B cell (primary cell): ENCODE results near the gene KRT72. TPM values are rescaled to one million over a fixed set of nuclear protein-coding genes. Genes with fewer than 3 reads are reported as not detected.

ENCODE experiments used
- ATAC-seq: fragments of 200-7000 bp; cut with Tn5 transposase; one replicate; pipeline ENCODE4 v1.10.0; 2021; ENCODE audit warnings: low read depth, mild to moderate bottlenecking, moderate number of reproducible peaks, moderate library complexity
- CTCF ChIA-PET: fragments of 350-600 bp; sonication (Branson Sonifier 250); formaldehyde crosslinking; loops from one replicate; lab custom pipeline; 2021; ENCODE audit warnings: antibody characterized with exemption, inconsistent platforms; lab: Charles Lee
- POLR2A ChIA-PET: fragments of 350-600 bp; sonication (Branson Sonifier 250); formaldehyde crosslinking; loops from one replicate; lab custom pipeline; 2021; ENCODE audit warnings: antibody characterized with exemption; lab: Charles Lee
- DNase-seq: peaks from one replicate; pipeline ENCODE4 v3.0.0; 2013
- H2AFZ ChIP-seq: 2 replicates; pipeline ENCODE4 v1.6.1; 2012; ENCODE audit warnings: mild to moderate bottlenecking, low read depth, low read length; ENCODE audit not compliant: insufficient read depth, poor library complexity, severe bottlenecking
- H3K27ac ChIP-seq, 2 donors: 1 replicate in 1 of 2; 2 replicates in 1 of 2; pipeline ENCODE4 v1.5.1; 2012 to 2013; ENCODE audit warnings: low read length in 2 of 2, mild to moderate bottlenecking in 2 of 2, moderate library complexity in 1 of 2
- H3K27me3 ChIP-seq, 4 experiments: fragments of 200-600 bp in 1 of 4; sonication (generic) in 1 of 4; replicated peaks in 1 of 4; 1 replicate in 2 of 4; 2 replicates in 2 of 4; pipeline versions ENCODE4 v1.6.1 to v1.7.0; 2013 to 2016; ENCODE audit warnings: low read length in 3 of 4, mild to moderate bottlenecking in 2 of 4, mixed read lengths in 1 of 4, moderate library complexity in 1 of 4; ENCODE audit not compliant: insufficient read depth in 4 of 4, control insufficient read depth in 3 of 4; ENCODE audit errors: control extremely low read depth in 1 of 4
- H3K36me3 ChIP-seq, 2 experiments: replicated peaks in 1 of 2; 1 replicate in 1 of 2; 2 replicates in 1 of 2; pipeline versions ENCODE4 v1.6.1 to v1.7.1; 2013; ENCODE audit warnings: low read length in 1 of 2; ENCODE audit not compliant: insufficient read depth in 2 of 2, control insufficient read depth in 1 of 2; ENCODE audit errors: control extremely low read depth in 1 of 2, extremely low read depth in 1 of 2
- H3K4me1 ChIP-seq, 2 donors: fragments of 200-600 bp in 1 of 2; sonication (generic) in 1 of 2; 1 replicate in 1 of 2; 2 replicates in 1 of 2; pipeline versions ENCODE4 v1.5.1 to v1.6.1; 2013 to 2017; ENCODE audit warnings: low read length in 2 of 2; ENCODE audit not compliant: control insufficient read depth in 2 of 2, insufficient read depth in 2 of 2
- H3K4me2 ChIP-seq: replicated peaks from 2 replicates; pipeline ENCODE3; 2012; ENCODE audit warnings: mild to moderate bottlenecking, low read depth, low read length; ENCODE audit not compliant: poor library complexity, severe bottlenecking
- H3K4me3 ChIP-seq, 5 experiments: fragments of 200-600 bp in 1 of 5; sonication (generic) in 1 of 5; 1 replicate in 3 of 5; 2 replicates in 2 of 5; pipeline versions ENCODE4 v1.5.1 to v1.7.0; 2011 to 2016; ENCODE audit warnings: low read length in 4 of 5, mild to moderate bottlenecking in 4 of 5, low read depth in 2 of 5, control low read depth in 1 of 5, moderate library complexity in 1 of 5; ENCODE audit not compliant: insufficient read depth in 1 of 5; ENCODE audit errors: control extremely low read depth in 1 of 5, extremely low read depth in 1 of 5
- H3K79me2 ChIP-seq: fragments of 200-600 bp; sonication (generic); one replicate; pipeline ENCODE4 v1.6.0; 2016; ENCODE audit warnings: low read length; ENCODE audit not compliant: control insufficient read depth, insufficient read depth
- H3K9ac ChIP-seq: fragments of 200-600 bp; sonication (generic); 2 replicates; pipeline ENCODE4 v1.6.1; 2017; ENCODE audit warnings: mild to moderate bottlenecking, low read length, moderate library complexity
- H3K9me3 ChIP-seq, 3 donors: one replicate each; pipeline versions ENCODE4 v1.6.1 to v1.7.1; 2013; ENCODE audit warnings: low read length in 2 of 3; ENCODE audit not compliant: control insufficient read depth in 2 of 3, insufficient read depth in 1 of 3; ENCODE audit errors: control extremely low read depth in 1 of 3
- H4K20me1 ChIP-seq: 2 replicates; pipeline ENCODE4 v1.6.0; 2012; ENCODE audit warnings: mild to moderate bottlenecking, low read length; ENCODE audit not compliant: insufficient read depth, control insufficient read depth, poor library complexity, severe bottlenecking
- H3K27ac Mint-ChIP-seq: one replicate; pipeline ENCODE4 v1.8.0; 2021; ENCODE audit warnings: mixed read lengths
- H3K27me3 Mint-ChIP-seq: one replicate; pipeline ENCODE4 v1.8.0; 2021; ENCODE audit warnings: mixed read lengths
- H3K4me1 Mint-ChIP-seq: one replicate; pipeline ENCODE4 v1.8.0; 2021; ENCODE audit warnings: mixed read lengths
- H3K4me3 Mint-ChIP-seq: one replicate; pipeline ENCODE4 v1.8.0; 2021; ENCODE audit warnings: mixed read lengths
- H3K9me3 Mint-ChIP-seq: one replicate; pipeline ENCODE4 v1.8.0; 2022; ENCODE audit warnings: mixed read lengths; ENCODE audit not compliant: insufficient read depth
- CTCF ChIP-seq: fragments of 200-600 bp; IDR thresholded peaks from one replicate; pipeline ENCODE4 v1.8.0; 2022; ENCODE audit warnings: antibody characterized with exemption, mild to moderate bottlenecking
- EZH2 ChIP-seq: IDR thresholded peaks from 2 replicates; pipeline ENCODE4 v1.6.1; 2012; ENCODE audit warnings: borderline replicate concordance, low read depth, mild to moderate bottlenecking, moderate library complexity, low read length; ENCODE audit not compliant: insufficient read depth, poor library complexity, severe bottlenecking
- WGBS: methylation state at CpG from one replicate; pipeline ENCODE4 v1.1.5; 2013; ENCODE audit warnings: missing lambda C conversion rate; ENCODE audit not compliant: insufficient coverage; 5-methylcytosine and 5-hydroxymethylcytosine counted together
- intact Hi-C: fragments of 100-400 bp; cut with micrococcal nuclease; formaldehyde crosslinking; loops from one replicate; pipeline ENCODE4 v1.10.0; 2022
- polyA plus RNA-seq: library from polyadenylated mRNA; depleted of rRNA; stranded (reverse); fragments of >200 nt; gene quantifications from 2 replicates; pipeline ENCODE4 v1.2.3, GENCODE V29; 2012
- total RNA-seq, 2 donors: library from RNA; stranded (reverse); fragments of 120-200 nt in 1 of 2; gene quantifications; 1 replicate in 1 of 2; 2 replicates in 1 of 2; pipeline versions ENCODE4 v1.2.3 to v1.2.4, GENCODE V29; 2013 to 2022

The KRT72 gene
- total and polyA plus RNA-seq, 2 donors (not counting 1 experiment from before 2014, with no cell fraction given), result 0.04 TPM; not detected in 1

GRCh38 chr12:52608826-52609630, 7.8 kb upstream of the KRT72 start:
- Histone ChIP-seq H3K9me3 (no peaks in the 10 kb centered on the region), H3K36me3 (no peaks in the 10 kb centered on the region), H3K4me2 (no peak overlapping the region), H2AFZ (no peak overlapping the region), H4K20me1 (no peaks in the 10 kb centered on the region), H3K4me3 (no peak overlapping the region), H3K27ac (no peak overlapping the region), H3K79me2 (no peaks in the 10 kb centered on the region), H3K4me1 (no peaks in the 10 kb centered on the region), H3K27me3 (no peaks in the 10 kb centered on the region), H3K9ac (no peak overlapping the region)
- ATAC-seq (no peak), DNase-seq (no peak)
- TF ChIP-seq CTCF, result no peak
- TF ChIP-seq EZH2, result no peak
- Mint-ChIP-seq H3K27me3 (peaks cover 29% of the 10 kb centered on the region), H3K27ac (no peak overlapping the region), H3K4me1 (no peaks in the 10 kb centered on the region), H3K4me3 (no peak overlapping the region), H3K9me3 (no peaks in the 10 kb centered on the region)
- 91% methylated on average over 8 of the region's 8 CpGs for WGBS
- intact Hi-C loops, result no loop called here
- POLR2A ChIA-PET, result no interaction called here
- CTCF ChIA-PET, result interaction anchor here (0.7 kb wide), 1 partner anchor 10 kb away, joined by 3 read pairs; the partner anchor contains the start of gene KRT73

- TF ChIP-seq CTCF (no peak), EZH2 (no peak)
- ChIA-PET CTCF (interaction anchor here (0.7 kb wide), 1 partner anchor 10 kb away, joined by 3 read pairs; the partner anchor contains the start of gene KRT73), POLR2A (no interaction called here)
- Histone ChIP-seq H3K27me3 (no peaks in the 10 kb centered on the region), H3K36me3 (no peaks in the 10 kb centered on the region), H3K79me2 (no peaks in the 10 kb centered on the region), H4K20me1 (no peaks in the 10 kb centered on the region), H3K9me3 (no peaks in the 10 kb centered on the region), H3K4me3 (no peak overlapping the region), H3K9ac (no peak overlapping the region), H2AFZ (no peak overlapping the region), H3K4me1 (no peaks in the 10 kb centered on the region), H3K4me2 (no peak overlapping the region), H3K27ac (no peak overlapping the region)
- WGBS, result 81% methylated on average over 5 of the region's 6 CpGs
- Mint-ChIP-seq H3K4me3 (no peak overlapping the region), H3K9me3 (no peaks in the 10 kb centered on the region), H3K27me3 (peaks cover 24% of the 10 kb centered on the region), H3K4me1 (no peaks in the 10 kb centered on the region), H3K27ac (no peak overlapping the region)
- intact Hi-C loops, result no loop called here
- DNase-seq (no peak), ATAC-seq (no peak)
These were observed 6.9 kb upstream of the KRT72 start for GRCh38 chr12:52608161-52608560.
